Neural cell (in vitro differentiated cells): ENCODE data around the gene IQSEC1. TPM values are rescaled to one million over a fixed set of nuclear protein-coding genes. Genes with fewer than 3 reads are reported as not detected.

Source experiments
- H2AFZ ChIP-seq: fragments of 200-600, 300-800 bp; sonication (generic), shearing (Covaris generic); 2 replicates; pipeline ENCODE4 v1.6.0; 2014; ENCODE audit warnings: low read depth, mild to moderate bottlenecking, antibody characterized with exemption, low read length, moderate library complexity
- H3F3A ChIP-seq: fragments of 200-600 bp; shearing (Covaris generic); 2 replicates; pipeline ENCODE4 v1.6.1; 2016; ENCODE audit warnings: mild to moderate bottlenecking, moderate library complexity, mixed read lengths, antibody characterized with exemption, low read length; ENCODE audit not compliant: insufficient read depth, poor library complexity, severe bottlenecking
- H3K27ac ChIP-seq: fragments of 200-600, 300-800 bp; sonication (generic), shearing (Covaris generic); 2 replicates; pipeline ENCODE4 v1.5.1; 2014; ENCODE audit warnings: mild to moderate bottlenecking, low read length, moderate library complexity
- H3K27me3 ChIP-seq: fragments of 300-800, 200-600 bp; sonication (generic), shearing (Covaris generic); 2 replicates; pipeline ENCODE4 v1.6.0; 2014; ENCODE audit warnings: mild to moderate bottlenecking, low read depth, low read length, moderate library complexity; ENCODE audit not compliant: insufficient read depth
- H3K36me3 ChIP-seq: fragments of 300-800, 200-600 bp; sonication (generic), shearing (Covaris generic); 2 replicates; pipeline ENCODE4 v1.5.1; 2014; ENCODE audit warnings: mild to moderate bottlenecking, antibody characterized with exemption, low read length, moderate library complexity; ENCODE audit not compliant: insufficient read depth
- H3K4me2 ChIP-seq: fragments of 300-800, 200-600 bp; sonication (generic), shearing (Covaris generic); 2 replicates; pipeline ENCODE4 v1.6.0; 2014; ENCODE audit warnings: mild to moderate bottlenecking, low read length
- H3K4me3 ChIP-seq: fragments of 300-800, 200-600 bp; sonication (generic), shearing (Covaris generic); 2 replicates; pipeline ENCODE4 v1.5.1; 2014; ENCODE audit warnings: mild to moderate bottlenecking, low read length, moderate library complexity
- H3K79me2 ChIP-seq: fragments of 200-600 bp; shearing (Covaris generic); replicated peaks from 2 replicates; pipeline ENCODE4 v1.6.0; 2014; ENCODE audit warnings: mild to moderate bottlenecking, low read length, moderate library complexity; ENCODE audit not compliant: insufficient read depth
- H3K9ac ChIP-seq: fragments of 300-800, 200-600 bp; sonication (generic), shearing (Covaris generic); 2 replicates; pipeline ENCODE4 v1.6.1; 2016; ENCODE audit warnings: mild to moderate bottlenecking, low read length, mixed read lengths
- H3K9me2 ChIP-seq: fragments of 200-600 bp; shearing (Covaris generic); 2 replicates; pipeline ENCODE4 v1.6.1; 2016; ENCODE audit warnings: mild to moderate bottlenecking, low read length, mixed read lengths; ENCODE audit not compliant: insufficient read depth
- H3K9me3 ChIP-seq: fragments of 200-600, 300-800 bp; sonication (generic), shearing (Covaris generic); 2 replicates; pipeline ENCODE4 v1.6.1; 2016; ENCODE audit warnings: mild to moderate bottlenecking, mixed run types, low read length, moderate library complexity, mixed read lengths
- H4K20me1 ChIP-seq: fragments of 200-600 bp; shearing (Covaris generic); 2 replicates; pipeline ENCODE4 v1.6.1; 2016; ENCODE audit warnings: mild to moderate bottlenecking, mixed run types; ENCODE audit not compliant: insufficient read depth
- EP300 ChIP-seq: fragments of 450-650 bp; conservative IDR thresholded peaks from 2 replicates; pipeline ENCODE4 v1.6.1; 2014; ENCODE audit warnings: antibody characterized with exemption, mild to moderate bottlenecking, moderate library complexity; ENCODE audit not compliant: poor library complexity, severe bottlenecking
- EZH2 ChIP-seq: fragments of 200-600, 300-800 bp; shearing (Covaris generic), sonication (generic); IDR thresholded peaks from 2 replicates; pipeline ENCODE4 v1.6.1; 2014; ENCODE audit warnings: antibody characterized with exemption, low read length, borderline replicate concordance, mild to moderate bottlenecking; ENCODE audit not compliant: insufficient read depth, poor library complexity, severe bottlenecking
- MXI1 ChIP-seq: fragments of 450-650 bp; conservative IDR thresholded peaks from 2 replicates; pipeline ENCODE4 v1.6.1; 2014; ENCODE audit warnings: antibody characterized with exemption, mild to moderate bottlenecking; ENCODE audit not compliant: poor library complexity, severe bottlenecking
- POLR2AphosphoS5 ChIP-seq: IDR thresholded peaks from 2 replicates; pipeline ENCODE4 v1.6.1; 2012
- RAD21 ChIP-seq: fragments of 450-650 bp; conservative IDR thresholded peaks from 2 replicates; pipeline ENCODE4 v1.6.1; 2014; ENCODE audit warnings: antibody characterized with exemption, mild to moderate bottlenecking, moderate library complexity
- SMC3 ChIP-seq: fragments of 450-650 bp; conservative IDR thresholded peaks from 2 replicates; pipeline ENCODE4 v1.6.1; 2014; ENCODE audit warnings: antibody characterized with exemption, mild to moderate bottlenecking, moderate library complexity; ENCODE audit not compliant: poor library complexity
- TAF1 ChIP-seq: IDR thresholded peaks from 2 replicates; pipeline ENCODE4 v1.6.1; 2012; ENCODE audit warnings: low read depth
- polyA plus RNA-seq: library from polyadenylated mRNA; depleted of rRNA; stranded (reverse); fragments of >200 nt; gene quantifications from 2 replicates; pipeline ENCODE4 v1.2.3, GENCODE V29; 2014
- TF ChIP-seq, protein P1 (sequence below): IDR thresholded peaks from 2 replicates; pipeline ENCODE4 v1.6.1; 2012; ENCODE audit warnings: borderline replicate concordance
- TF ChIP-seq, protein P2 (sequence below): fragments of 450-650 bp; IDR thresholded peaks from 2 replicates; pipeline ENCODE4 v1.5.1; 2014; ENCODE audit warnings: antibody characterized with exemption, mild to moderate bottlenecking, moderate library complexity; ENCODE audit not compliant: poor library complexity, severe bottlenecking

Gene IQSEC1
- polyA plus RNA-seq, 1 donor from 2014 or later, result 6.0 TPM

DNA sequence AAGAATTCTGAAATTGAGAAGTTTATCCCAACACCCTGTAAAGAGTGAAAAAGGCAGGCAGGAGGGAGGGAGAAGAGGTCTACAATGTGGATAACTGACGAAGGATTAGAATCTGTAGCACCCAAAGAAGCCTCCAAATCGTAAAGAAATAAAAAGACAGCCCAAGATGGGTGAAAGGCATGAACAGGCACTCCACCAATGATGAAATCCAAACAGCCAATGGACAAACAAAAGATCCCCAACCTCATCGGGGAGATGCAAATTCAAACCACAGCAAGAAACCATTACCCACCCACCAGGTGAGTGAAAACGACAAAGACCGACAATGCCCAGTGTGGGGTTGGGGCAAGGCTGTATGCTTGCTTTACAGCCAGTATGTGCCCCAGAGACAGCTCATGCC lies 85.6 kb downstream of the IQSEC1 start:
- H3K4me3 ChIP-seq, result no peak overlapping the region
- no peaks in the 10 kb centered on the region for H3K9me2 ChIP-seq
- H3F3A ChIP-seq, result no peaks in the 10 kb centered on the region
- no peak overlapping the region for H3K9ac ChIP-seq
- H3K4me2 ChIP-seq, result no peak overlapping the region
- TF ChIP-seq EZH2 (no peak), MXI1 (no peak)
- no peaks in the 10 kb centered on the region for H3K79me2 ChIP-seq
- no peak overlapping the region for H3K27ac ChIP-seq
- no peaks in the 10 kb centered on the region for H3K9me3 ChIP-seq
- H3K36me3 ChIP-seq, result no peaks in the 10 kb centered on the region
- H2AFZ ChIP-seq, result no peak overlapping the region
- H3K27me3 ChIP-seq, result no peaks in the 10 kb centered on the region
- no peaks in the 10 kb centered on the region for H4K20me1 ChIP-seq

DNA sequence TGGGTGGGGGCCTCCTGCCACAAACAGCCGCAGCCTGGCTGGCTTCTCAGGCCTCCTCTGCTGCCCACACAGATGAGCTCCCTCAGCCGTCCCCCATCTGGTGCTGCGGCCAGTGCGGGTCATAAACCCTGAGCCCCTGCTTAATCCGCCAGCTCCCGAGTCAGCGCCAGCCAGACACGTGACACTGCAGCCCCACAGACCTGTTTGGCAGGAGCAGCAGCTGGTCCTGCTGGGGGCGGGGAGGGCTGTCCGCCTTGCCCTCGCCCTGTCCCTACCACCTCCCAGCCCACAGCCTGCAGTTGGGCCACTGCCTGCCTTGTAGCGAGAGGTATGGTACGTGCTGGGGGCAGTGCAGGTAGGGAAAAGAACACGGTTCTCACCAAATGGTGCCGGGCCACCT lies 86.2 kb downstream of the IQSEC1 start:
- no peaks in the 10 kb centered on the region for H3F3A ChIP-seq
- H3K36me3 ChIP-seq, result no peaks in the 10 kb centered on the region
- H3K4me3 ChIP-seq, result no peak overlapping the region
- no peak overlapping the region for H3K9ac ChIP-seq
- H3K27me3 ChIP-seq, result no peaks in the 10 kb centered on the region
- peaks cover 3% of the 10 kb centered on the region for H4K20me1 ChIP-seq
- no peak overlapping the region for H3K27ac ChIP-seq
- H3K9me2 ChIP-seq, result no peaks in the 10 kb centered on the region
- H3K9me3 ChIP-seq, result no peaks in the 10 kb centered on the region
- TF ChIP-seq, protein P1, sequence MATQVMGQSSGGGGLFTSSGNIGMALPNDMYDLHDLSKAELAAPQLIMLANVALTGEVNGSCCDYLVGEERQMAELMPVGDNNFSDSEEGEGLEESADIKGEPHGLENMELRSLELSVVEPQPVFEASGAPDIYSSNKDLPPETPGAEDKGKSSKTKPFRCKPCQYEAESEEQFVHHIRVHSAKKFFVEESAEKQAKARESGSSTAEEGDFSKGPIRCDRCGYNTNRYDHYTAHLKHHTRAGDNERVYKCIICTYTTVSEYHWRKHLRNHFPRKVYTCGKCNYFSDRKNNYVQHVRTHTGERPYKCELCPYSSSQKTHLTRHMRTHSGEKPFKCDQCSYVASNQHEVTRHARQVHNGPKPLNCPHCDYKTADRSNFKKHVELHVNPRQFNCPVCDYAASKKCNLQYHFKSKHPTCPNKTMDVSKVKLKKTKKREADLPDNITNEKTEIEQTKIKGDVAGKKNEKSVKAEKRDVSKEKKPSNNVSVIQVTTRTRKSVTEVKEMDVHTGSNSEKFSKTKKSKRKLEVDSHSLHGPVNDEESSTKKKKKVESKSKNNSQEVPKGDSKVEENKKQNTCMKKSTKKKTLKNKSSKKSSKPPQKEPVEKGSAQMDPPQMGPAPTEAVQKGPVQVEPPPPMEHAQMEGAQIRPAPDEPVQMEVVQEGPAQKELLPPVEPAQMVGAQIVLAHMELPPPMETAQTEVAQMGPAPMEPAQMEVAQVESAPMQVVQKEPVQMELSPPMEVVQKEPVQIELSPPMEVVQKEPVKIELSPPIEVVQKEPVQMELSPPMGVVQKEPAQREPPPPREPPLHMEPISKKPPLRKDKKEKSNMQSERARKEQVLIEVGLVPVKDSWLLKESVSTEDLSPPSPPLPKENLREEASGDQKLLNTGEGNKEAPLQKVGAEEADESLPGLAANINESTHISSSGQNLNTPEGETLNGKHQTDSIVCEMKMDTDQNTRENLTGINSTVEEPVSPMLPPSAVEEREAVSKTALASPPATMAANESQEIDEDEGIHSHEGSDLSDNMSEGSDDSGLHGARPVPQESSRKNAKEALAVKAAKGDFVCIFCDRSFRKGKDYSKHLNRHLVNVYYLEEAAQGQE, result no peak
- TF ChIP-seq, protein P2, sequence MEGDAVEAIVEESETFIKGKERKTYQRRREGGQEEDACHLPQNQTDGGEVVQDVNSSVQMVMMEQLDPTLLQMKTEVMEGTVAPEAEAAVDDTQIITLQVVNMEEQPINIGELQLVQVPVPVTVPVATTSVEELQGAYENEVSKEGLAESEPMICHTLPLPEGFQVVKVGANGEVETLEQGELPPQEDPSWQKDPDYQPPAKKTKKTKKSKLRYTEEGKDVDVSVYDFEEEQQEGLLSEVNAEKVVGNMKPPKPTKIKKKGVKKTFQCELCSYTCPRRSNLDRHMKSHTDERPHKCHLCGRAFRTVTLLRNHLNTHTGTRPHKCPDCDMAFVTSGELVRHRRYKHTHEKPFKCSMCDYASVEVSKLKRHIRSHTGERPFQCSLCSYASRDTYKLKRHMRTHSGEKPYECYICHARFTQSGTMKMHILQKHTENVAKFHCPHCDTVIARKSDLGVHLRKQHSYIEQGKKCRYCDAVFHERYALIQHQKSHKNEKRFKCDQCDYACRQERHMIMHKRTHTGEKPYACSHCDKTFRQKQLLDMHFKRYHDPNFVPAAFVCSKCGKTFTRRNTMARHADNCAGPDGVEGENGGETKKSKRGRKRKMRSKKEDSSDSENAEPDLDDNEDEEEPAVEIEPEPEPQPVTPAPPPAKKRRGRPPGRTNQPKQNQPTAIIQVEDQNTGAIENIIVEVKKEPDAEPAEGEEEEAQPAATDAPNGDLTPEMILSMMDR, result no peak
- TF ChIP-seq SMC3 (no peak), TAF1 (no peak), MXI1 (no peak), RAD21 (no peak), EZH2 (no peak), POLR2AphosphoS5 (no peak), EP300 (no peak)
- no peaks in the 10 kb centered on the region for H3K79me2 ChIP-seq
- H3K4me2 ChIP-seq, result no peak overlapping the region
- no peak overlapping the region for H2AFZ ChIP-seq

DNA sequence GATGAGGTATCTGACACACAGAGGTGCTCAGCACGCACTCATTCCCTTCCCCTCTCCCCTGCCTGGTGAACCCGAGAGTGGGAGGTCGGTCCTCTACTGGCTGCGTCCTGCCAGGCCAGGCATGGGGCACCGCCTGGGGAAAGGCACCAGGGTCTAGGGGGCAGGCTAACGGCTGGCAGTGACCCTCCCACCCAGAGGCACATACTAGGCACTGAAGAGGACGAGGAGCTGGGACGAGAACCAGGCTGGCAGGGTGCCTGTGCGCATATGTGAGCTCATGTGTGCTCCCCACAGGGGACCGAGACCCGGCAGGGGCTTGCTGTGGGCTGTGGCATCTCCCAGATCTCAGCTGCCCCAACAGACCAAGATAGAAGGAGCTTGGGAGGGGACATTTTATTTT lies 86.7 kb downstream of the IQSEC1 start:
- Histone ChIP-seq H3K4me3 (no peak overlapping the region), H3K9me2 (no peaks in the 10 kb centered on the region), H4K20me1 (peaks cover 4% of the 10 kb centered on the region), H3K9me3 (no peaks in the 10 kb centered on the region), H3K36me3 (no peaks in the 10 kb centered on the region), H3K9ac (no peak overlapping the region), H3K79me2 (no peaks in the 10 kb centered on the region), H3K27ac (no peak overlapping the region), H3F3A (no peaks in the 10 kb centered on the region), H3K27me3 (no peaks in the 10 kb centered on the region), H3K4me2 (no peak overlapping the region), H2AFZ (no peak overlapping the region)
- no peak for TF ChIP-seq SMC3
- no peak for TF ChIP-seq RAD21
- TF ChIP-seq, protein P1, result no peak
- TF ChIP-seq, protein P2, result no peak
- no peak for TF ChIP-seq EP300
- TF ChIP-seq EZH2, result no peak
- no peak for TF ChIP-seq POLR2AphosphoS5
- no peak for TF ChIP-seq MXI1
- TF ChIP-seq TAF1, result no peak
